ENCODE data around the gene ST8SIA1.
A peak's percentile ranks its signal among the peaks of the same experiment; 100 is the strongest.
"Not testable (repeated sequence)": the region's sequence is repeated elsewhere in the genome, so short reads cannot be mapped to it uniquely, and the experiment has no call there.

The ST8SIA1 gene

DNA sequence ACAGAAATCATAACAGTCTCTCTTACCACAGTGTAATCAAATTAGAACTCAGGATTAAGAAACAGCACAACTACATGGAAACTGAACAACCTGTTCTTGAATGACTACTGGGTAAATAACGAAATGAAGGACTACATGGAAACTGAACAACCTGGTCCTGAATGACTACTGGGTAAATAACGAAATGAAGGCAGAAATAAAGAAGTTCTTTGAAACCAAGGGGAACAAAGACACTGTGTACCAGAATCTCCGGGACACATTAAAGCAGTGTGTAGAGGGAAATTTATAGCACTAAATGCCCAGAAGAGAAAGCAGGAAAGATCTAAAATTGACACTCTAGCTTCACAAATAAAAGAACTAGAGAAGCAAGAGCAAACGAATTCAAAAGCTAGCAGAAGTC is 185.2 kb downstream of the ST8SIA1 start:
- not testable (repeated sequence) for DNase-seq

DNA sequence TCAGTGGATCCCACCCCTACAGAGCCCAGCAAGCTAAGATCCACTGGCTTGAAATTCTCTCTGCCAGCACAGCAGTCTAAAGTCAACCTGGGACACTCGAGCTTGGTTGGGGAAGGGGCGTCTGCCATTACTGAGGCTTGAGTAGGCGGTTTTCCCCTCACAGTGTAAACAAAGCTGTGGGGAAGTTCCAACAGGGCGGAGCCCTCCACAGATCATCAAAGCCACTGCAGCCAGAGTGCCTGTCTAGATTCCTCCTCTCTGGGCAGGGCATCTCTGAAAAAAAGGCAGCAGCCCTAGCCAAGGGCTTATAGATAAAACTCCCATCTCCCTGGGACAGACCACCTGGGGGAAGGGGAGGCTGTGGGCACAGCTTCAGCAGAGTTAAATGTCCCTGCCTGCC is 187.8 kb downstream of the ST8SIA1 start:
- peak; percentile 32 for DNase-seq
